ENCODE measurements around the gene MYLK4.

DNA sequence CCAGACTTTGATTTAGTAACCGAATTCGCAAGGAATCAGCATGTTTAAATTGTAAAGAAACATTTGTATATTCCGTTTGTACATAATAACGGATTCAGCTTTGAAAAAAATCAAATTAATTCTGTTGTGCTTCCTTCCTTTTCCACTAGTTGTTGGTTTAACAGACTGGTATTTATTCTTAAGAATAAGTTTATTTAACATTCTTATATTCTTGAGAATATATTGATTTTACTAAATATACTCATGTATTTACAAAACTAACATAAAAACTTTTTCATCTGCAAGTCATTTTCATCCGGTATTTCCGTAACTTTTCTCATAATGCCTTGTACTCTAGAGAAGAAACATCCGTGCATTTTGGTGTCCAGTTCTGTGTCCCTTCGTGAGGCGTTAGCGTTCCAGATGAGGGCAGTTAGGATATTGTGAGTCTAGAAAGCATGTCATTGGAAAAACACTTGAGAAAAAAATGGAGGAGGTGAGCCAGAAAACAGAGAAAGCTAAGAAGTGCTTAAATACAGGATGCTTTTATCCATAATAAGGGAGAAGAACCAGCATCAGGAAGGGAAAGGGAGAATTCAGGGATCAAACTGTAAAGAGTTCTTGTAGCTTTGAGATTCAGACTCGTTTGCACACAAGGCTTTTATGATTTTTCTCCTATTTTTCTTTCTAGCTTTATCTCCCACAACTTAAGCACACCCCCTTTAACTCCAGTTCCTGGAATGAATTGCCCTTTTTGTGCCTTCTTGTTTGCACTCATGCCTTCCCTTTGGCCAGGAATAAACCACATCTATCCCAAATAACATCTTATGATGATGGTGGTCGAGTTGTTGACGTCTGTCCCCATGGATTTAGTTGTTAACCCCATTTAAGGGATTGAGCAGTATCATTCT is 16.3 kb upstream of the MYLK4 start:
- TF ChIP-seq, protein P1, sequence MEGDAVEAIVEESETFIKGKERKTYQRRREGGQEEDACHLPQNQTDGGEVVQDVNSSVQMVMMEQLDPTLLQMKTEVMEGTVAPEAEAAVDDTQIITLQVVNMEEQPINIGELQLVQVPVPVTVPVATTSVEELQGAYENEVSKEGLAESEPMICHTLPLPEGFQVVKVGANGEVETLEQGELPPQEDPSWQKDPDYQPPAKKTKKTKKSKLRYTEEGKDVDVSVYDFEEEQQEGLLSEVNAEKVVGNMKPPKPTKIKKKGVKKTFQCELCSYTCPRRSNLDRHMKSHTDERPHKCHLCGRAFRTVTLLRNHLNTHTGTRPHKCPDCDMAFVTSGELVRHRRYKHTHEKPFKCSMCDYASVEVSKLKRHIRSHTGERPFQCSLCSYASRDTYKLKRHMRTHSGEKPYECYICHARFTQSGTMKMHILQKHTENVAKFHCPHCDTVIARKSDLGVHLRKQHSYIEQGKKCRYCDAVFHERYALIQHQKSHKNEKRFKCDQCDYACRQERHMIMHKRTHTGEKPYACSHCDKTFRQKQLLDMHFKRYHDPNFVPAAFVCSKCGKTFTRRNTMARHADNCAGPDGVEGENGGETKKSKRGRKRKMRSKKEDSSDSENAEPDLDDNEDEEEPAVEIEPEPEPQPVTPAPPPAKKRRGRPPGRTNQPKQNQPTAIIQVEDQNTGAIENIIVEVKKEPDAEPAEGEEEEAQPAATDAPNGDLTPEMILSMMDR (IDR thresholded peaks at IDR 0.05; ENCODE audit: insufficient read depth, low read depth, low read length), result no peak
- TF ChIP-seq EZH2 (IDR thresholded peaks at IDR 0.05; ENCODE audit: insufficient read depth, low read length), result no peak

Measured in astrocyte (in vitro differentiated cells and primary cell).